Measurements from ENCODE around the gene SNTN.
"Not testable (repeated sequence)": the region's sequence is repeated elsewhere in the genome, so short reads cannot be mapped to it uniquely, and the experiment has no call there.

SNTN gene

GRCh38 chr3:63652066-63652725 lies at the start of gene SNTN:
SNTN (plus strand) TSS chr3:63652675; CDS start chr3:63652688, 13 bp downstream.
- no peak for DNase-seq

DNA sequence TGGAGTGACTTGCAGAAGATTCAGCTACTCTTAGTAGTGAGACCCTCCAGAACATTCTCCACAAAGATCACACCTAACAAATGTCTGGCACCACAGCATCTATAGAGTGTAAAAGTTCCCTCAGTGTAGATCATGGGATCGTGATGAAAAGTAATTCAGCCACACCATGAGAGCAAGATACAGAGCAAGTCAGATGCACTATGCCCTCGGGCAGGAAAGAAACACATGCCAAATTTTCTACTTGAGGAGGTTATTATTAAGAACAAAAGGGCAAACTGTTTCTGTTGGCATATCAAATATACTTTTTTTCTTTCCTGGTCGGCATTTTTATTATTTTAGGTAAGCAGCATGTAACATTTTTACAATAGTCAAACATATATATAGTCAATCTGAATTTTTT lies 44.8 kb upstream of the SNTN start:
- no peak for DNase-seq

- no peak for DNase-seq
Measured at GRCh38 chr3:63609408-63609807, 43.1 kb upstream of the SNTN start.

GRCh38 chr3:63609834-63610233 lies 42.6 kb upstream of the SNTN start:
- DNase-seq, result no peak

DNA sequence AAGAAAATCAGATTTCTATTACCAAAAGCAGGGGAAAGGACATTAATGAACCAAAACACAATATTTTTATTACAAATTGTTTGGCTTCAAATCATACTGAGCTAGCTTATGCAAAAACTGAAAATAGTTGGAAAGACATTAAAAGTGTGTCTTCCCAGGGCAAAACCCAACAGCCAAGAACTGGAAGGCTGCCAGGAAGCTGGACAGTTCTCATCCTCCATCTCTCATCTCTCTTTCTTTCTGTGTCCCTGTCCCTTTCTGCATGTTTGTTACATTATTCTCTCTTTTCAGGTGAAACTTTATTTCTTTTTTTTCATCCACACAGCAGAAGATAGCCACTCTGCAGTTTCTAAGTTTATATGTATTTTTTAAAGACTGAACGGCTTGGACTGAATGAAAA lies 41.1 kb upstream of the SNTN start:
- DNase-seq, result no peak

GRCh38 chr3:63613561-63613960 lies 38.9 kb upstream of the SNTN start:
- DNase-seq, result no peak

DNA sequence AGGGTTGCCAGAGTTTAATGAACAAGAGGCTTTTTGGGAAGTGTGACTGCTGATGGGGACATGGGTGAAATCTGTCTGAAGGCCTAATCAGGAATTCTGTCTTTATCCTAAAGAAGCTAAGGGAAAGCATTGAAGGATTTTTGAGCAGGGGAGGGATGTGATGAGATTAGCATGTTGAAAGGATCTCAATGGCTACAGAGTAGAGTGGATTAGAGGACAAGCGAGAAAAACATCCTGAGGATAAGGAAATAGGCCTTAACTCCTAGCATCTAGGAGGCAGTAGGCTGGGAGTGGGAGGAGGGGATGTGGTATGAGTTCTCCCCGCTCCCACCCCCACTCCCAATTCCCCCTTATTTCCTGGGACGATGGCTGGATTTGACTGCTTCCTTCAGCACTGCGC lies 35.1 kb upstream of the SNTN start:
- no peak for DNase-seq

GRCh38 chr3:63624941-63625560 lies 27.4 kb upstream of the SNTN start:
- DNase-seq, result no peak

DNA sequence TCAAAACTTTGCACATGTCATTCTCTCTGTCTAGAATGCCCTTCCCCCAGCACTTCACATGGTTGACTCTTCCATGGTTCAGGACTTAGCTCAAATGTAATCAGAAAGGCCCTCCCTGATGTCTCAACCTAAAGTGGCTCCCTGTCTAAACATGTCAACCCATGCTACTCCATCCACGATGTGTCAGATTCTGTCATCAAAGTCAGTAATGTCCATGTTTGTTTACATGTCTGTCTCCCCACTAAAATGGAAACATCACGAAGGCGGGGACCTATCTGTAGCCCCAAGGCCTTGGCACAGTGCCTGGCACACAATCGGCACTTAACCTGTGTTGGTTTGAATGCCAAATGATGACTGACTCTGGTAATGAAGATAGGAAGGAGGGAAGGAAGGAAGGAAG lies 20.8 kb upstream of the SNTN start:
- no peak for DNase-seq

DNA sequence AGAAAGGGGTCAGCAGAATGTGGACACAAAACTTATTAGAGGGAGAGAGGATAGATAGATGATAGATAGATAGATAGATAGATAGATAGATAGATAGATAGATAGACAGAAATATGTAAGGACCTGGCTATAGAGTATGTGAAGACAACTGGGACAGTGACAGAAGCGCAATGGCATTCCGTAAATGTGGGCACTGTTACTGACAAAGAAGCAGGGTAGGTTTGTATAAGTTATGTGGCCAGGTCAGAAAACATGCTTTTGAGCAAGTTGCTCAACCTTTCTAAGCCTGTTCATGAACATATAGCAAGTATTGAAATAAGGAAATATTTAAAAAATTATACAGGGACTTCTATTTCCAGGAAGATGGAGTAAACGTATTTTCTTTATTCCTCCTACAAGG lies 17.3 kb upstream of the SNTN start:
- DNase-seq, result no peak

DNA sequence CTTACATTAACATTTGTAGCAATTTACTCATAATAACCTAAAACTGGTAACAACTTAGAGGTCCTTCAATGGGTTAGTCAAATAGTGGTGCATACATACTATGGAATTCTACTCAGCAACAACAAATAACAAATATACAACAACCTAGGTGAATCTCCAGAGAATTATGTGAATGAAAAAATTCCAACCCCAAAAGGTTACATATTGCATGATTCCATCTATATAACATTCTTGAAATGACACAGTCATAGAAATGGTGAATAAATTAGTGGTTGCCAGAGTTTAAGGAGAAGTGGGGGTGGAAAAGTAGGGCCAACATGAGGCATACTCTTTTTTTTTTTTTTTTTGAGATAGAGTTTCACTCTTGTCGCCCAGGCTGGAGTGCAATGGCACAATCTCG lies 12.7 kb upstream of the SNTN start:
- no peak for DNase-seq

DNA sequence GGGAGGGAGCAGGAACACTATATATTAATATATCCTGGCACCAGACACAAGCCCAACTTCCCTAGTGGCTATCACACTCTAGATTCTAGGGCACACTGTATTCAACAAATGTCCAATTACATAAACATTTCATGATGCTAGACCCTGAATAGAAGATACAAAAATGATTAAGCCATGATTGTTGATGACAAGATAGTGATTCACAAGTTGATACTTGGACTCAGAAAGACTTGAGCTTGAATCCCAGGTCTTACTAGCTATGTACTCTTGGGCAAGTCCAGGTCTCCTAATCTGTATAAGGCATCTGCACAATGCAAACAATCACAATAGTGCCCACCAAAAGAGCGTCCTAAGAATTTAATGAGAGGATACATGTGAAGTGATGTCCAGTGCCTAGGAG lies 10.0 kb upstream of the SNTN start:
- no peak for DNase-seq

DNA sequence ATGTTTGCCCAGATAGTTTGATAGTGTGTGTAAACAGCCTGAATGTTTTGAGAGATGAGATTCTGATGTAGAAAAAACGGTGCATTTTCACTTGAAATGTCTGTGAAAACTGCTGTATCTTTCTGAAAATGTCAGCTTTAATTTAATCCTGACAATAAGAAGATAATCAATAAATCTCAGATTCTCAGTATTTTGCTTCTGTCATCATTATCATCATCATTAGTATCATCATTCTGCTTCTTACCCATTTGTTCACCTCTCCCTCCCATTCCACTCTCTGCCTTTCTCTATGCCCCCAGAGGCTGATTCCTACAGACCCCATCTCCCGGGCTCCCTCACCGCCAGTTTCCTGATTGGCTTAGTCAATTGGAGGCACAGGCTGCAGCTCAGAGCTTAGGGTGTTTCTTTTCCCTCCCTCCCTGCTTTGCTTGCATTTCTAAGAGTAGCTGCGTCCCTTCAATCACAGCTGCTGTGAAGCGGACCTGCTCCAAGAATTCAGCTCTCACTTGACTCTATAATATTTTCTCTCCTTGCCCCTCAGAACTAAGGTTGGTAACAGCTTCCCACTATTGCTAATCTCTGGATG lies 8.2 kb upstream of the SNTN start:
- no peak for DNase-seq

DNA sequence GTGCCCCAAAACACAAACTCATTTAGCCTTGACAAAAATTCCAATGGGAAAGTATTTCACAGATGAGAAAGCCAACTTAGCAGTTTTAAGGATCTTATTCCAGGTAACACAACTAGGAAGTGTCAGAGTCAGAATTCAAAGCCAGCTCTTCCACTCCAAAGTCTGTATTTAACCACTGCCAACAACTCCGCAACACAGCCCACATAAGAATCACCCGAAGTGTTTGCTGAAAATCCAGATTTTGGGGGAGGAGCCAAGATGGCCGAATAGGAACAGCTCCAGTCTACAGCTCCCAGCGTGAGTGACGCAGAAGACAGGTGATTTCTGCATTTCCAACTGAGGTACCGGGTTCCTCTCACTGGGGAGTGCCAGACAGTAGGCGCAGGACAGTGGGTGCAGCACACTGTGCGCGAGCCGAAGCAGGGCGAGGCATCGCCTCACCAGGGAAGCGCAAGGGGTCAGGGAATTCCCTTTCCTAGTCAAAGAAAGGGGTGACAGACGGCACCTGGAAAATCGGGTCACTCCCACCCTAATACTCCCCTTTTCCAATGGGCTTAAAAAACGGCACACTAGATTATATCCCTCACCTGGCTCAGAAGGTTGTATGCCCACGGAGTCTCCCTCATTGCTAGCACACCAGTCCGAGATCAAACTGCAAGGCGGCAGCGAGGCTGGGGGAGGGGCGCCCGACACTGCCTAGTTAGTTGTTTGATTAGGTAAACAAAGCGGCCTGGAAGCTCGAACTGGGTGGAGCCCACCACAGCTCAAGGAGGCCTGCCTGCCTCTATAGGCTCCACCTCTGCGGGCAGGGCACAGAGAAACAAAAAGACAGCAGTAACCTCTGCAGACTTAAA lies 7.3 kb upstream of the SNTN start:
- DNase-seq, result not testable (repeated sequence)

- DNase-seq, result no peak
Measured at GRCh38 chr3:63654211-63654610, 1.7 kb downstream of the SNTN start.

DNA sequence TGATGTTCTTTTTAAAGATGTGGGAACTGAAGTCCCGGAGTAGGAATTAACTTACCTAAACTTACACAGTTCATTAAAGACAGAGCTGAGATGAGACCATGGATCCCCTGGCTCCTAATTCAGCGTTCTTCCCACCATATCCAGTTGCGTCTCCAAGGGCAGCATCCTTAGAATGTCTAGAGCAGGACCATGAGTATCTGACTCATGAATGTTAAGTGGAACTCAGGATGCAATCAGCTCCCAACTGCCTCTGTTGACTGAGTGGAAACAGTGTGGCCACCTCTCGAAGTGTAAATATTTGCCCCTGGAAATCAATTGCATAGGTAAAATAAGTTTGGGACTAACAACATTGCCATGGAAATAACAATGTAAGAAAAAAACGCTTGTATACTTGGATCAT lies 2.5 kb downstream of the SNTN start:
- no peak for DNase-seq

- DNase-seq, result no peak
Measured at GRCh38 chr3:63655519-63655918, 3.0 kb downstream of the SNTN start.

DNA sequence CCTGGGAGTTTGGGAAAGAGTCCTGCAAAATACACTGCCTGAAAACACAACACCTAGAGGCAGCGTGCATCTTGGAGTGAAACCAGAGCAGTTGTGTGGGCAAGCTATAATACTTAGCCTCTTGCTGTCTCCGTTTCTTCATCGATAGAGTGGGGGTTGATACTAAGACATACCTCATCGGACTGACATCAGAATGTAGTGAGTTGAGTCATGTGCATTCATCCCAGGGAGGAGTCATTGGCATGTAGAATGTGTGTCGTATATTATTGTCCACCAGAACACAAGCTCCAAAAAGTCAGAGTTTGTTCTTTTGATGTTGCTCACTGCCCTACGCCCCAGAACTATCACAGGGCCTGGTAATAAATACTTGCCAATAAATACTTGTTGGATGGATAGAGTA lies 4.3 kb downstream of the SNTN start:
- DNase-seq, result no peak

GRCh38 chr3:63661242-63661641 lies 8.8 kb downstream of the SNTN start:
- no peak for DNase-seq

- no peak for DNase-seq
Measured at GRCh38 chr3:63662011-63662410, 9.5 kb downstream of the SNTN start.

DNA sequence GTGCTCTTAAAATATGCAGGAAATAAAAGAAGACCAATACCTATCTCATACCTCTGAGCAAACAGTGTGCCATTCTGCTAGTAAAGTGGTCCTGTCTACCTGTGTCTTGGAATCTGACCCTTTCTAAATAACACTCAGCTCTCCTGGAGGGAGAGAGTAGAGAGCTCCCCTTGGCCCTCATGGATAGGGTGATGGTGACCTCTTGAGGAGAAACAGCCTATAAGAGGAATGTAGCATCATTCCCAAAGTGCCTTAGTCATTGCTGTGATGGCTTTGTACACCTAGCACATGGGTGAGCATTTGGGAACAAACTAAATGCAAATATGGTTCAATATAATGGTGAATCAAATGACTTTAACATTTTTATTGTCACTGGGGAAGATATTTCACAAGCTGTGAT lies 10.0 kb downstream of the SNTN start:
- no peak for DNase-seq

- no peak for DNase-seq
Measured at GRCh38 chr3:63670544-63670943, 18.1 kb downstream of the SNTN start.

DNA sequence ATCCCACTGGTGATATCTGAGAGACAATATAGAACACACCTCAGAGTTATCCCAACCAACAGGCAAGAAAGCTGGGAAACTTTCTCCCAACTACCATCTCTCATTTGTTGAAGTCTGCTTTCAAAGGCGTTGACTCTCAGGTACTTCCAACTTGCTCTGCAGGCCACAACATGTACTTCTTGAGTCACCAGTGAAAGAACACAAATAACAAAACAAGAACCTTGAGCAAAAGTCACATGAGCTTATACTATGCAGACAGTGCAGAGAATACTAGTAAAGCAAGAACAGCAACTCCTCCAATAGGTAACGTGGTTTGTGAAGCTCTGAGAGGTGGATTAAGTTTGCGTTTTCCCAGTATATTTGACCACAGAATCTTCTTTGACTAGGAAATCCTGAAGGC lies 20.6 kb downstream of the SNTN start:
- DNase-seq, result no peak

GRCh38 chr3:63674586-63674985 lies 22.1 kb downstream of the SNTN start:
- no peak for DNase-seq

All from KG1 (cell line).